HL-60 (cell line): ENCODE data around the gene GABBR1.

ENCODE experiments used
- DNase-seq, 2 experiments: peaks; one replicate each; pipeline ENCODE4 v3.0.0-alpha.2; 2010 to 2020; ENCODE audit warnings: low read depth in 1 of 2, low spot score in 1 of 2
- H3K27ac ChIP-seq: fragments of 250-450 bp; sonication (Bioruptor Pico); replicated peaks from 2 replicates; pipeline ENCODE4 v1.5.1; 2020; ENCODE audit warnings: mild to moderate bottlenecking, moderate library complexity
- H3K27me3 ChIP-seq: fragments of 250-450 bp; sonication (Bioruptor Pico); 2 replicates; pipeline ENCODE4 v1.5.1; 2021; ENCODE audit warnings: mild to moderate bottlenecking, moderate library complexity; ENCODE audit not compliant: insufficient read depth, poor library complexity, severe bottlenecking
- H3K4me3 ChIP-seq: replicated peaks from 2 replicates; pipeline ENCODE4 v1.5.1; 2011; ENCODE audit warnings: mild to moderate bottlenecking, control low read depth, low read length; ENCODE audit not compliant: insufficient read depth
- CTCF ChIP-seq: IDR thresholded peaks from one replicate; pipeline ENCODE4 v1.5.1; 2011; ENCODE audit warnings: low read length, control low read depth, inconsistent platforms; ENCODE audit not compliant: insufficient read depth
- GABPA ChIP-seq: IDR thresholded peaks from 2 replicates; pipeline ENCODE4 v1.6.1; 2012; ENCODE audit warnings: low read depth
- POLR2AphosphoS5 ChIP-seq: IDR thresholded peaks from 2 replicates; pipeline ENCODE4 v1.6.1; 2012; ENCODE audit warnings: low read depth
- REST ChIP-seq: IDR thresholded peaks from 2 replicates; pipeline ENCODE4 v1.6.1; 2012; ENCODE audit warnings: low read depth; ENCODE audit not compliant: insufficient replicate concordance
- SPI1 ChIP-seq: IDR thresholded peaks from 2 replicates; pipeline ENCODE4 v1.6.1; 2012; ENCODE audit warnings: low read depth, mild to moderate bottlenecking, borderline replicate concordance

Gene GABBR1

GRCh38 chr6:29524044-29524443 lies 108.9 kb downstream of the GABBR1 start:
- no peak for DNase-seq
- no peak for TF ChIP-seq SPI1
- no peak for TF ChIP-seq POLR2AphosphoS5
- TF ChIP-seq GABPA, result no peak
- no peak for TF ChIP-seq CTCF
- TF ChIP-seq REST, result no peak
- no peaks in the 10 kb centered on the region for H3K27me3 ChIP-seq

DNA sequence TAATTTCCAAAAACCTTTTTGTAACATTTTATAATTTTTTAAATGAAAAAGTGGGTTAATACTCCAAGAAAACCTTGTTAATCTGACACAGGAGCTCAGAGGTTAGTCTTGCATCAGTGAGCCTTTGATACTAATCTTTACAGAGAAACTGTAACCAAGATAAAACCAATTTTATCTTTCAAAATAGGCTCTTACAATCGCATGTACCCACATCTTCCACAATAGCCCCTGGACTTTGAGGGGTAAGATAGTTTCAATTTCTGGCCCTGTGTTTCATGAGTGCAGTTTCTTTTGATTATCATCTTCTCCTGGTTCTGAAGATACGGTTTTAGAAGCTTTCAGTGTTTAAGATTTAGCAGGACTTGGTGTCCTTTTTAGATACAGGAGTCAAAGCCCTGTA lies 110.8 kb downstream of the GABBR1 start:
- H3K27ac ChIP-seq, result no peak overlapping the region
- DNase-seq, result no peak
- no peak overlapping the region for H3K4me3 ChIP-seq
- H3K27me3 ChIP-seq, result no peaks in the 10 kb centered on the region
- TF ChIP-seq GABPA (no peak), REST (no peak), CTCF (no peak), SPI1 (no peak), POLR2AphosphoS5 (no peak)

More at GRCh38 chr6:29524044-29524443, 108.9 kb downstream of the GABBR1 start:
- no peak overlapping the region for H3K27ac ChIP-seq
- no peak overlapping the region for H3K4me3 ChIP-seq

DNA sequence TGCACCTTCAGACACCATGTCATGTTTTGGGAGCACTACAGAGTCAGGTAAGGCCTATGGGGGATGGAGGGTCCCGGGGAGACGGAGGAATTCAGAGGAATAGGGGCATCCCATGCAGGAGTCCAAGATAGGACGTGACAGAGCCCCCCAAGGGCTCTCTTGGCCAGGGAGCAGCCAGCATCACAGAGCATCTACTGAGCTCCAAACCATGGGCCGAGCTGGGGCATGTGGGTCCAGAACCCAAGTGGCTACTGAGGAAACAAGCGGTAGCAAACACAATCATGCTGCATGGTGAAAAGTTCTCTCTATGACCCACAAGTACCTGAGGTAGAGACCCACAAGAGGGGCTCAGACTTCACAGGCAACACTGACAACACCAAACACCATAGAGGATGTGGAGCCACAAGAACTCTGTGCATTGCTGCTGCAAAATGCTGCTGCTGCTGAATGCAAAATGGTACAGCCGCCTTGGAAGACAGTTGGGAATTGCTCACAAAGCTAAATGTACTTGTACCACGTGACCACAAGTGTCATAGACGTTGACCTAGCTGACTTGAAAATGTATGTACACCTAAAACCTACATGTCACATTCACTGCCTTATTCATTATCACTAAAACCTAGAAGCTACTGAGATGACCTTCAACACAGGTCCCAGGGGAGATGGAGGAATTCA lies 111.8 kb downstream of the GABBR1 start:
- H3K27me3 ChIP-seq, result no peaks in the 10 kb centered on the region
- DNase-seq, result no peak
- H3K4me3 ChIP-seq, result no peak overlapping the region
- no peak for TF ChIP-seq REST
- no peak overlapping the region for H3K27ac ChIP-seq
